WI38 (cell line): ENCODE measurements around the gene SENP3.

Experiments
- H3K4me3 ChIP-seq: 2 replicates; pipeline ENCODE4 v1.5.1; 2011; ENCODE audit warnings: low read depth, mild to moderate bottlenecking, control low read depth, low read length
- TF ChIP-seq, protein P1 (sequence below): IDR thresholded peaks from 2 replicates; pipeline ENCODE4 v1.5.1; 2012; ENCODE audit warnings: low read depth, mild to moderate bottlenecking, control low read depth, low read length

Gene SENP3

DNA sequence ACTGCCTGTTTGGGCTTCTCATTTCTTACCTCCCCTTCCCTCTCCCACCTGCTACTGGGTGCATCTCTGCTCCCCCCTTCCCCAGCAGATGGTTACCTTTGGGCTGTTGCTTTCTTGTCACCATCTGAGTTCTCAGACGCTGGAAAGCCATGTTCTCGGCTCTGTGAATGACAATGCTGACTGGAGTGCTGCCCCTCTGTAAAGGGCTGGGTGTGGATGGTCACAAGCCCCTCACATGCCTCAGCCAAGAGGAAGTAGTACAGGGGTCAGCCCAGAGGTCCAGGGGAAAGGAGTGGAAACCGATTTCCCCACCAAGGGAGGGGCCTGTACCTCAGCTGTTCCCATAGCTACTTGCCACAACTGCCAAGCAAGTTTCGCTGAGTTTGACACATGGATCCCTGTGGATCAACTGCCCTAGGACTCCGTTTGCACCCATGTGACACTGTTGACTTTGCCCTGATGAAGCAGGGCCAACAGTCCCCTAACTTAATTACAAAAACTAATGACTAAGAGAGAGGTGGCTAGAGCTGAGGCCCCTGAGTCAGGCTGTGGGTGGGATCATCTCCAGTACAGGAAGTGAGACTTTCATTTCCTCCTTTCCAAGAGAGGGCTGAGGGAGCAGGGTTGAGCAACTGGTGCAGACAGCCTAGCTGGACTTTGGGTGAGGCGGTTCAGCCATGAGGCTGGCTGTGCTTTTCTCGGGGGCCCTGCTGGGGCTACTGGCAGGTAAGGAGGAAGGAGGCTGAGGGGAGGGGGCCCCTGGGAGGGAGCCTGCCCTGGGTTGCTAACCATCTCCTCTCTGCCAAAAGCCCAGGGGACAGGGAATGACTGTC, 17.5 kb downstream of the SENP3 start, which contains the start of gene CD68:
Gene CD68 (plus strand): TSS at position 638 of the 833 bp plus-strand sequence. CDS start 40 bp downstream, at position 678.
- TF ChIP-seq, protein P1, sequence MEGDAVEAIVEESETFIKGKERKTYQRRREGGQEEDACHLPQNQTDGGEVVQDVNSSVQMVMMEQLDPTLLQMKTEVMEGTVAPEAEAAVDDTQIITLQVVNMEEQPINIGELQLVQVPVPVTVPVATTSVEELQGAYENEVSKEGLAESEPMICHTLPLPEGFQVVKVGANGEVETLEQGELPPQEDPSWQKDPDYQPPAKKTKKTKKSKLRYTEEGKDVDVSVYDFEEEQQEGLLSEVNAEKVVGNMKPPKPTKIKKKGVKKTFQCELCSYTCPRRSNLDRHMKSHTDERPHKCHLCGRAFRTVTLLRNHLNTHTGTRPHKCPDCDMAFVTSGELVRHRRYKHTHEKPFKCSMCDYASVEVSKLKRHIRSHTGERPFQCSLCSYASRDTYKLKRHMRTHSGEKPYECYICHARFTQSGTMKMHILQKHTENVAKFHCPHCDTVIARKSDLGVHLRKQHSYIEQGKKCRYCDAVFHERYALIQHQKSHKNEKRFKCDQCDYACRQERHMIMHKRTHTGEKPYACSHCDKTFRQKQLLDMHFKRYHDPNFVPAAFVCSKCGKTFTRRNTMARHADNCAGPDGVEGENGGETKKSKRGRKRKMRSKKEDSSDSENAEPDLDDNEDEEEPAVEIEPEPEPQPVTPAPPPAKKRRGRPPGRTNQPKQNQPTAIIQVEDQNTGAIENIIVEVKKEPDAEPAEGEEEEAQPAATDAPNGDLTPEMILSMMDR = no peak
- peak within 1 kb of the TSS; percentile 36 for H3K4me3 ChIP-seq

DNA sequence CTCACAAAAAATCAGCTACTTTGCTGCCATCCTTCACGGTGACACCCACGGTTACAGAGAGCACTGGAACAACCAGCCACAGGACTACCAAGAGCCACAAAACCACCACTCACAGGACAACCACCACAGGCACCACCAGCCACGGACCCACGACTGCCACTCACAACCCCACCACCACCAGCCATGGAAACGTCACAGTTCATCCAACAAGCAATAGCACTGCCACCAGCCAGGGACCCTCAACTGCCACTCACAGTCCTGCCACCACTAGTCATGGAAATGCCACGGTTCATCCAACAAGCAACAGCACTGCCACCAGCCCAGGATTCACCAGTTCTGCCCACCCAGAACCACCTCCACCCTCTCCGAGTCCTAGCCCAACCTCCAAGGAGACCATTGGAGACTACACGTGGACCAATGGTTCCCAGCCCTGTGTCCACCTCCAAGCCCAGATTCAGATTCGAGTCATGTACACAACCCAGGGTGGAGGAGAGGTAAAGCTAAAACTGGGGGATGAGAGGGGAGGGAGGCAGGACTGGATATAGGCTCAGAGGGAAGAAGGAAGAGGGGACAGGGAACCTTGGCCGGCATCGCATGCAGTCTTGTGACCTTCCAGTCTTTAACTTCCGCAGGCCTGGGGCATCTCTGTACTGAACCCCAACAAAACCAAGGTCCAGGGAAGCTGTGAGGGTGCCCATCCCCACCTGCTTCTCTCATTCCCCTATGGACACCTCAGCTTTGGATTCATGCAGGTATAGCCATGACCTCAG, 18.3 kb downstream of the SENP3 start:
- peak overlapping the region; percentile 36 for H3K4me3 ChIP-seq
- TF ChIP-seq, protein P1 = no peak

DNA sequence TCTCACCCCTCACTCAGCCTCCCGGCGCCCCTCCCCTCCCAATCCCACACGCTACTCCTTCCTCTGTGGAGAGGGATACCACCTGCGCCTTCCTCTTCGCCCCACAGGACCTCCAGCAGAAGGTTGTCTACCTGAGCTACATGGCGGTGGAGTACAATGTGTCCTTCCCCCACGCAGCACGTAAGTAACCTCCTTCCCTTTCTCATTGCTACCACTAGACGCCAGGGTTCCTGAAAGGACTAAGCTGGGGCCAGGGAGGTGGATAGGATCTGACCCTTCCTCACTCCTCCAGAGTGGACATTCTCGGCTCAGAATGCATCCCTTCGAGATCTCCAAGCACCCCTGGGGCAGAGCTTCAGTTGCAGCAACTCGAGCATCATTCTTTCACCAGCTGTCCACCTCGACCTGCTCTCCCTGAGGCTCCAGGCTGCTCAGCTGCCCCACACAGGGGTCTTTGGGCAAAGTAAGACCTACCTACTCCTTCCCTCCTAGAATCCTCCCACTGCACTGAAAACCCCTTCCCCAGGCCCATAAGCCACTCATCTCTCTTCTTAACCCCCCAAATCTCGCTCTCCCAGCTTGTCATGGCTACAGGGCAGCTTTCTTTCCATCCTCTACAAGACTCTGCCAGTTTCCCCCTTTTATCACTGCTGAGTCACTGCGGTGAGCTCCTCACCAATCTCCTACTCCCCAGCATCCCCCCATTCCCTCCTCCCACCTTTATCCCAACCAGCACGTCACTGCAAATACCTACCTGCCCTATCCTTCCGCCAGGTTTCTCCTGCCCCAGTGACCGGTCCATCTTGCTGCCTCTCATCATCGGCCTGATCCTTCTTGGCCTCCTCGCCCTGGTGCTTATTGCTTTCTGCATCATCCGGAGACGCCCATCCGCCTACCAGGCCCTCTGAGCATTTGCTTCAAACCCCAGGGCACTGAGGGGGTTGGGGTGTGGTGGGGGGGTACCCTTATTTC, 19.2 kb downstream of the SENP3 start:
- H3K4me3 ChIP-seq = no peak overlapping the region
- TF ChIP-seq, protein P1 = no peak

DNA sequence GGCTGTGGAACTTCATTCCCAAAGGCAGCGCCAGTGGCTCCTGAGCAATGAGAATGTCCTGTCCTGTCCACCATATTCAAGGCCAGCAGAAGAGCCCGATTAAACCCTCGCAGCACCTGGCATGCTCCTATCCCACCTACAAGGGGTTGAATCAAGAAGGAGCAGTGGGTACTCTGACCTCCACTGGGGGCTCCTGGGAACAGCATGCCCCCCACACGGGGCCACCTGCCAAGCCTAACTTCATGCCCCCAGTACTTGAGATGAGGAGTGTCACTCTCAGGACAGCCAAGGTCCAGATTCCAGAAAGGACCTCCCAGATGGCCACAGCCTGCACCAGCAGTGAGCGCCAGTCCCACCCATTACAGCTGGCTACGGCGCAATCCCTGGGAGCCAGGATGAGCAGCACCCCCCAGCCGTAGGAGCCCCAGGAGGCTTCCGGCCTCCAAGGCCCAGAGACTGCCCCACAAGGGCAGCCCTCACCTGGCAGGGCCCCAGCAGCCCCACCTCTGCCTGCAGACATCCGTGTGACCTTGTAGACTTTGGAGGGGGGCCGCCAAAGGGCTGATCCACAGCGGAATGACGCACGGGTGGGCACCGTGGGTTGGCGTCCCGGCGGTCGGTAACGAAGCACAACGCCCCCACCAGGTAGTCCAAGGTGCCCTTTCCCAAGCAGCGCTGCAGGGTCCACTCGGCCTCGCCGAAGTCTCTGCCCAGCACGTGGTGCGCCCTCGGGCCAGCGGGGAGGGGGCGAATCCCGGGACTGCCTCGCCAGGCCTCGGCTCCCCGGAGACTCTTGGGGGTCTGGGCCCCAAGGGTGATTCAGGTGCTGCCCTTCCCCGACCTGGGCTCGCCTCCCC, 20.9 kb downstream of the SENP3 start:
- TF ChIP-seq, protein P1 = no peak
- peak overlapping the region; percentile 74 for H3K4me3 ChIP-seq

DNA sequence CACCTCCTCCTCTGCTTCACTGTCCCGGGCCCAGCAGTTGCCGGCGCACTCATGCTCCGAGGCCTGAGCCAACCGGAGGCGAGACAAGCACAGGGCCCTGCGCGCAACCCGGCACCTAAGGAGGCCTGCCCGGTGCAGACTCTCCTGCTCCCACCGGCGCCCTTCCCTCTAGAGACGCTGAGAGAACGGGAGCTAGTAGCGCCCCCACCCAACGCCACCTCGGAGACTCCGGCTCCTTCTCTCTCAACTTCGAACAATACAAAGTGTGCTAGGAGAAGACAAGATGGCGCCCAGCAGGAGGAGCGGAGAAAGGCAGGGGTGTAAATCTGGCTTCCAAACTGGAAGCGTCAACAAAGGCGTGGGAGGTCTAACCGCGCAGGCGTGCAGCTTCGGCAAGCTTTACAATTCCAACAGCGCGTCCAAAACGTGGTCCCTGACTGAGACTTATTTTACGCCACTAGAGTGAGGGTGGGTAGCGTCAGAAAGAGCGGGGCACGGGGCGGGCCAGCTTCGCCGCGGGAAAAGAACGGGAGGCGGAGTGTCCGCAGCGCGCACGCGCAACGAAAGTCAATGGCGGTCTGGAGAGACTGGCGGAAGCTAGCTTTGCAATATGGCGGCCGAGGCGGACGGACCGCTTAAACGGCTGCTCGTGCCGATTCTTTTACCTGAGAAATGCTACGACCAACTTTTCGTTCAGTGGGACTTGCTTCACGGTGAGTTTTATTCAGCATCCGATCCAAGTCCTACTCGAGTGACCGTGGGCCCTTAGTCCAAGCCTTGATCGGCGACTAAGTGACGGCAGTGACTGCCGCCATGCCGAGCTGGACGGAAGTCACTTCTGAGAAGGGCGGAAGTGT, 21.8 kb downstream of the SENP3 start, which contains the start of gene MPDU1:
Gene MPDU1 (plus strand): TSS at position 600 of the 857 bp plus-strand sequence. CDS start 11 bp downstream, at position 611.
- TF ChIP-seq, protein P1 = no peak
- peak within 1 kb of the TSS; percentile 74 for H3K4me3 ChIP-seq
